ENCODE results near the gene RAD23A. TPM values are rescaled to one million over a fixed set of nuclear protein-coding genes. Genes with fewer than 3 reads are reported as not detected.
"Not testable (repeated sequence)": the region's sequence is repeated elsewhere in the genome, so short reads cannot be mapped to it uniquely, and the experiment has no call there.

Gene RAD23A
- total RNA-seq, 1 donor from 2014 or later = 60.5 TPM

DNA sequence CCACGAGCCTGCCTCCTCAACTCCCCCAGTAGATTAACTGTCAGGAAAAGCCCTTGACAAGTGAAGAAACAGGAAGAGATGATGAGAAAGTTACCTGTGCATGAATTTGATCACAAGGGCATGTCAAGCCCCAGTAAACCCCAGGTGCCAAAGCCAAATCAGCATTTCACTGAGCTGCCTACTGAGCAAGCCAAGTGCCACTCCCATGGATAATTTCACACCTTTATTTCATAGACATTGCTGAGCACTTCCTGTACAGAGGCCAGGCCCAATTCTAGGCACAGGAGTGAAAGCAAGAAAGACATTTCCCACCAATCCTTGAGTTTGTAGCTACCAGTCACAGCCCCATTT is 8.9 kb downstream of the RAD23A start:
- DNase-seq (ENCODE audit: low read depth in 2 of 2) = no peak

DNA sequence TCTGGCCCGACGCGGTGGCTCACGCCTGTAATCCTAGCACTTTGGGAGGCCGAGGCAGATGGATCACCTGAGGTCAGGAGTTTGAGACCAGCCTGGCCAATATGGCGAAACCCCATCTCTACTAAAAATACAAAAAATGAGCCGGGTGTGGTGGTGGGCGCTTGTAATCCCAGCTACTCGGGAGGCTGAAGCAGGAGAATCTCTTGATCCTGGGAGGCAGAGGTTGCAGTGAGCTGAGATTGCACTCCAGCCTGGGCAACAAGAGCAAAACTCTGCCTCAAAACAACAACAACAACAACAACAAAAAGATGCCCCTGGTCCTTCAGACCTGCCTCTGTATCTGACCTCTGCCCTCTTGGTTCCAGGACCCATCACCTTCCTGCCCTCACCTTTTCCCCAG is 9.9 kb downstream of the RAD23A start:
- not testable (repeated sequence) for DNase-seq (ENCODE audit: low read depth in 2 of 2)

DNA sequence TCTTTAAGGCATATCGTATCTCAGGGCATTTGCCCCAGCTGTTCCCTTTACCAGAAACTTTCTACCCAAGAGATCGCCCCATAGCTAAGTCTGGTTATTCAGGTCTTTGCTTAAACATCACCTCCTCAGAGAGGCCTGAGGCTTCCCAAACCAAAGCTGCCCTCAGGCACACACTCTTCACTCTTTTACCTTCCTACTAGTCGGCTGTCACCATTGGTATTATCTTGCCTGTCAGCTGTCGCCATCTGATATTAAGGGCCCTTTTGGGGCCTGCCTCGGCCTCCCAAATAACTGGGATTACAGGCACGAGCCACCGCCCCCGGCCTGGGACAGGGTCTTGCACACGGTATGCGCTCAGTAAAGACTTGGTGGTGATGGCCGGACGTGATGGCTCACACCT is 10.3 kb downstream of the RAD23A start:
- no peak for DNase-seq (ENCODE audit: low read depth in 2 of 2)

- peak; percentile 76 to 86 for DNase-seq (ENCODE audit: low read depth in 2 of 2)
Observed at GRCh38 chr19:12956446-12957388, 11.1 kb downstream of the RAD23A start, which contains the start of gene GADD45GIP1. Gene GADD45GIP1, minus strand, starts transcription at chr19:12957223. Its CDS starts 11 bp downstream, at chr19:12957212.

DNA sequence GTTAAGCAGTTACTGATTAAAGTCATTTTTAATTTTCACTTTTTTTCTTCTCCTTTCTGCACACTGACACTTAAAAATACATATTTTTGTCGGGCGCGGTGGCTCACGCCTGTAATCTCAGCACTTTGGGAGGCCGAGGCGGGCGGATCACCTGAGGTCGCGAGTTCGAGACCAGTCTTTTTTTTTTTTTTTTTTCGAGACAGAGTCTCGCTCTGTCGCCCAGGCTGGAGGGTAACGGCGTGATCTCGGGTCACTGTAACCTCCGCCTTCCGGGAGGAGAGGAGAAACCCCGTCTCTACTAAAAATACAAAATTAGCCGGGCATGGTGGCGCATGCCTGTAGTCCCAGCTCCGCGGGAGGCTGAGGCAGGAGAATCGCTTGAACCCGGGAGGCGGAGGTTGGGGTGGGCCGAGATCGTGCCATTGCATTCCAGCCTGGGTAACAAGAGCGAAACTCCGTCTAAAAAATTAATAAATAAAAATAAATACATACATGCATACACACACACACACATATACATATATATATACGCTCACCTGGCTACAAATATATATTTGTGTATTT is 11.8 kb downstream of the RAD23A start:
- DNase-seq (ENCODE audit: low read depth in 2 of 2) = not testable (repeated sequence)

DNA sequence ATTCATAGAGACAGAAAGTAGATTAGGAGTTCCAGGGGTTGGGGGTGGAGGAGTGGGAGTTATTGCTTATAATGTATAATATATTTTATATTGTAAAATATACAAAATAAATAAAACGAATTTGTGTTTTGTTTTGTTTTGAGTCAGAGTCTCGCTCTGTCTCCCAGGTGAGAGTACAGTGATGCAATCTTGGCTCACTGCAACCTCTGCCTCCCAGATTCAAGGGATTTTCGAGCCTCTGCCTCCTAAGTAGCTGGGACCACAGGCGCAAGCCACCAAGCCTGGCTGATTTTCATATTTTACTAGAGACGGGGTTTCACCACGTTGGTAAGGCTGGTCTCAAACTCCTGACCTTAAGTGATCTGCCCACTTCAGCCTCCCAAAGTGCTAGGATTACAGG is 13.8 kb downstream of the RAD23A start:
- DNase-seq (ENCODE audit: low read depth in 2 of 2) = no peak

DNA sequence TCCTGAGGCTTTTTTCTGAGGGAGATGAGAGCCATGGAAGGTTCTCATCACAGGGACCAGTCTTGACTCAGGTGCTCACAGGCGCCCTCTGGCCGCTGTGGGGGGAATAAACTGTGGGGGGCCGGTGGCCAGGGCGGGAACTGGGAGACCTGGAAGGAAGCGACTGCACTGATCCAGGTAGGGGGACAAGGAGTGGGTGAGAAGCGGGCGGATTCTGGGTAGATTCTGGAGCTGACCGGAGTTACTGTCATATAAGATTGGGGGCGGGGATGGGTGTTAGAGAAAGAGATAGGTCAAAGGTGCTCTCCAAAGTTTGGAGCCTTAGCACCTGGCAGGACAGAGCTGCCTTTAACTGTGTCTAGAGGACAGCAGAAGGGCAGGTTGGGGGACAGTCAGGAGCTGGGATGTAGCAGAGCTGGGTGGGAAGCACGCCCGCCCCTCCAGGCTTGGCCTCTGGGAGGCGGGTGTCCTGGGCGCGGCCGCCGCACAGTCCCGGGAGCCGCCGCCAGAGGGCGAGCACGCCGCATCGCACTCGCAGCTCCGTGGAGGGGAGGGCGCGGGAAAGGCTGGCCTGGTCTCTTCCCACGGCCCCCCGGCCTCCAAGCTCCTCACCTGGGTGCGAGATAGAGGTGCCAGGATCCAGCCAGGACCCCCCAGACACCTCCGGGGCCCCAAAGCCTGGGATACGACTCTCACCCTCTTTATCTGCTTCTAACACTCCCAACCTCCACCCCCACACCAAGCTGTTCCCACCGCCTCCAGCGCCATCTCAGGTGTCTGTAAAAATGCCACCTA is 19.6 kb downstream of the RAD23A start:
- peak; percentile 75 to 89 for DNase-seq (ENCODE audit: low read depth in 2 of 2)

GRCh38 chr19:12965812-12966135 is 20.1 kb downstream of the RAD23A start:
- DNase-seq (ENCODE audit: low read depth in 2 of 2) = no peak

DNA sequence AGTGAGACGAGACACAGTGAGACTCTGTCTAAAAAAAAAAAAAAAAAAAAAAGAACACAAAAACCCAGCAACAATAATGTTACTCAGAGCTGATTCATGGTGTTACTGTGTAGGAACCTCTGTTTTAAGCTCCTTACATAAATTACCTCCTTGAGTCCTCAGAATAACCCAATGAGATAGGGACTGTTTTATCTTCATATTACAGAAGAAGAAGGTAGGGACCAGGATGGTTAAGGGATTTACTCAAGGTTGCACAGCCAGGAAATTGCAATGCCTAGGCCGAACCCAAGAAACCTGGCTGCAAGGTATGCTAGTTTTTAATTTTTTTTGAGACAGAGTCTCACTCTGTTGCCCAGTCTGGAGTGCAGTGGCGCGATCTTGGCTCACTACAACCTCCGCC is 22.2 kb downstream of the RAD23A start:
- DNase-seq (ENCODE audit: low read depth in 2 of 2) = no peak

- no peak for DNase-seq (ENCODE audit: low read depth in 2 of 2)
Observed at GRCh38 chr19:12969292-12969988, 23.8 kb downstream of the RAD23A start, which contains the start of gene DAND5. Gene DAND5, plus strand, starts transcription at chr19:12969576. Its CDS starts 85 bp downstream, at chr19:12969661.

- no peak for DNase-seq (ENCODE audit: low read depth in 2 of 2)
Observed at GRCh38 chr19:12970070-12970820, 24.6 kb downstream of the RAD23A start.

DNA sequence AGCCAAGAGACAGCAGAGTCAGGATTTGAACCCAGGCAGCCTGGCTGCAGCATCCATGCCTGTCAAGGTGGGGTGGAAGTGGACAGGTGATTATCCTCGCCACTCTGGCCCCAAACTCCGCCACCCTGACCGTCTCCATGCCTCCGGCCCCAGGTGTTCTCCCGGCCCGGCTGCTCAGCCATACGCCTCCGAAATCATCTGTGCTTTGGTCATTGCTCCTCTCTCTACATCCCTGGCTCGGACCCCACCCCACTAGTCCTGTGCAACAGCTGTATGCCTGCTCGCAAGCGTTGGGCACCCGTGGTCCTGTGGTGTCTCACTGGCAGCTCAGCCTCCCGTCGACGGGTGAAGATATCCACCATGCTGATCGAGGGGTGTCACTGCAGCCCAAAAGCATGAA is 27.6 kb downstream of the RAD23A start:
- DNase-seq (ENCODE audit: low read depth in 2 of 2) = no peak

DNA sequence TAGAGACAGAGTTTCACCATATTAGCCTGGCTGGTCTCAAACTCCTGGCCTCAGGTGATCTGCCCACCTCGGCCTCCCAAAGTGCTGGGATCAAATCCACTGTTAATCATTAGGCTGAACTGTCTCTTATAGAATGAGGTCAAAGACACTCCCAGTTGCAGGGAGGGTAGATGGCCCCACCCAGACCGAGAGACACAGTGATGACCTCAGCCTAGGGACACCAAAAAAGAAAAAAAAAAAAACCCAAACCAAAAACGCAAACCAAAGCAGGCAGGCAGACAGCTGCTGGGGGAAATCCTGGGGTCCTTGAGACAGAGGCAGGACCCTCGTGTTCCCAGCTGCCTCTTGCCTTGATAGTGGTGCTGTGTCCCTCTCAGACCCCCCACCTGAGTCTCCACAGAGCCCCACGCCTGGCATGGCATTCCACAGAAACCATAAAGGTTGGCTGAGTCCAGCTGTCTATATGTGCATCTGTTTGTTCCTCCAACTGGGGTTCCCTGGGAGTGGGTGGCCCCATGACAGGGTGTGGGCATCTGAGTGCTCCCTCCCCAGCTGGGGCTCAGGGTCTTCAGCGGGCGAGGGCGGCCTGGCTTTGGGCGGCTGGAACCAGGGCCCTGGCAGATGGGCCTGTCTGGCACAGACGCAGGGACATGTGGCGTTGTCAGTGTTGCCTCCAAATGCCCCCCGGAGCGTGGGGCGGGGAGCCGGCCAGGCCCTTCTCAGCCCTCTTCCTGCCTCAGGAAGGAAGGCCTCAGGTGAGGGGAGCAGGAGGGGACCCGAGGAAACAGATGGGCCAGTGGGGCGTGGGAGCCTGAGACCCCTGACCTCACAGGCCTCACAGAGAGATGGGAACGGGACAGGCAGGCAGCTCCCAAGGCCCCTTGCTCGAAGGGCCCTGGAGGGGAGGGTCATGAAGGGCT is 28.9 kb downstream of the RAD23A start:
- DNase-seq (ENCODE audit: low read depth in 2 of 2) = peak in 1 of 2 donors; percentile 97

DNA sequence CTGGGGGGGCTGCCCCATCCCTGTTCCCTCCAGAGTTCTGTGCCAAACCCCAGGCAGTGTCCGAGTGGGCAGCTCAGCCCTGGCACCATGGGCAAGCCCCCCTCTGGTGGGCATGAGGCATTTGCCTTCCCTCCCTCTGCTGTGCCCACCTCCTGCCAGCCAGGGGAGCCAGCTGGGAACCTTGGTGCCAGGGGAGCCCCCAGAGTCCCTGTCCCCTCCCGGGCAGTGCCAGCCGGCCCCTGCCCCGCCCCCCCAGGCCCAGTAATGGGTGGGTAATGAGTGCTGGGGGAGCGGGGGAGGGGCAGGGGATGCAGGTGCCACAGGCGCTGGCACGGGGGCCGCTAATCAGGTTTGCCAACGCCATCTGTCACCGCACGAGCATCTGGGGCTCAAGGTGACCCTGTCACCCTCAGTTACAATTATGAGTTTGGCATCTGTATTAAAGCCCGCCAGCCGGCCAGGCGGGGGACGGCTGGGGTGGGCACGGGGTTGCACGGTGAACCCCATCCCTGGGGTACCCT is 29.6 kb downstream of the RAD23A start:
- no peak for DNase-seq (ENCODE audit: low read depth in 2 of 2)

- DNase-seq (ENCODE audit: low read depth in 2 of 2) = not testable (repeated sequence)
Observed at GRCh38 chr19:12976109-12976508, 30.4 kb downstream of the RAD23A start.

DNA sequence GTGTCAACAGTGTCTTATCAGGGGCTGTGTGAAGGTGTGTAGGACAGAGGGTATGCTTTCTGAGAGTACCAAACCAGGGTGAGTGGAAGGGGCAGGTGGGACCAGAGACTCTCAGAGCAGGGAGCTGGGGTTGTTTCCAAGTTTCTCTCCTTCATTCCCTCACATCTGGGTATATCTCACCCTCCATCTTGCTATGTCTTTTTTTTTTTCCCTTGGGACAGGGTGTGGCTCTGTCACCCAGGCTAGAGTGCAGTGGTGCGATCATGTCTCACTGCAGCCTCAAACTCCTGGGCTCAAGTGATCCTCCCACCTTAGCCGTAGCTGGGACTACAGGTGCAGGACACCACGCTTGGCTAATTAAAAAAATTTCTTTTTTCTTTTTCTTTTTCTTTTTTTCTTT is 34.3 kb downstream of the RAD23A start:
- DNase-seq (ENCODE audit: low read depth in 2 of 2) = no peak

- no peak for DNase-seq (ENCODE audit: low read depth in 2 of 2)
Observed at GRCh38 chr19:12982648-12983047, 37.0 kb downstream of the RAD23A start.

- DNase-seq (ENCODE audit: low read depth in 2 of 2) = no peak
Observed at GRCh38 chr19:12983091-12983490, 37.4 kb downstream of the RAD23A start.

DNA sequence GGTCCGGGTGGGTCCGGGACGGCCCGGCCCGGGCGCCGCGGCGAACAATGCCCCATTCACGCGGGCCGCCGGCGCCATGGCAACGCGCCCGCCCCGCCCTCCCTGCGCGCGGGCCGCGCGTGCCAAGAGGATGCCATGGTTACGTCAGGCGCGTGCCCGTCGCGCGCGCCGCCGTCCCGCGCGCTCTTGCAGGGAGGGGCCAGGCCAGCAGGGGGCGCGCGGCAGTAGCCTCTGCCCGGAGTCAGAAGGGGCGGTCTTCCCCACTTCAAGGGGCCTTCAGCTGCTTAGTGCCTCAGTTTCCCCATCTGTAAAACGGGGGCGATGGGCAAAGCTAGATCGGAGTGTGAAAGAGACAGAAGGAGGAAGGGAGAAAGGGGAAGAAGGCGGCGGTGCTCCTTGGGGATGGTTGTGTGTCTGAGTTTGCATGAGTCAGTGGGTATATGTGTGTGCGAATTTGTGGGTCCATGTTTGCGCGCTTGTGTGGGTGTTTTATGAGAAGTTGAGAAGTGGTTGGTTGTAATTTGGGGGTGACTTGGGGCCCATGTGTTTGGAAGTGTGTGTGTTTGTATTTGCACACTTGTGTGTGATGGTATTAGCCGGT is 38.0 kb downstream of the RAD23A start:
- DNase-seq (ENCODE audit: low read depth in 2 of 2) = peak; percentile 84 to 90
